ENCODE measurements around the gene DSE.

Gene DSE

DNA sequence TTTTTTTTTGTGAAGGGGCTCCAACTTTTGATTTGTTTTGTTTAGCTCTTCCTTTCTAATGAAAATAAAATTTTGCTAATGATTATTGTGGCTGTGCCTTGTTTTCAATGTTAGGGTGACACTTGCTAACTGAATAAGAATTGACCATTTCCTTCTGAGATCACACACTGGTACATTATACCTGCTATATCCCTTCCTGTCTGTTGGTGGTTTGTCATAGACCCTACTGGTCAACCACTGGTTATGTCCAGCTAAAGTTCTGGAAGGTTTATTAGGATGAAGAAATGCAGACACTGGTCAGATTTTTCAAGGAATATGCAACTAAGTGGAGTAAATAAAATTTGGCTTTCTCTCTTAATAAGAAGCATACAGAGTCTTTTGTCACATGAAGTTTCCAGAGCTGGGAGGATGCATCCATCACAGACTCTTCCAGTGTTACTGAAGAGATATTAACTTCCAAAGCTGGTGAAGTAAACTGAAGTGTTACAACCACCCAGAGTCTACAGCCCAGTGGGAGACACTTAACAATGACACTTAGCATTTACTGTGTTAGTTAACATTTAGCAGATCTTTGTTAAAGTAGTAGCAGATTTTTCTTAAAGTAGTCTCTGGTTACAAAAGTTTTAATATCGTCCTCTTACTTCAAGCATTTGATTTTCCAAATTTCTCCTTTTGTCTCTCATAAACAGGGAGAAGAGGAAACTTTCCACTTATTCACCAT lies 121.0 kb downstream of the DSE start:
- no peak for DNase-seq

DNA sequence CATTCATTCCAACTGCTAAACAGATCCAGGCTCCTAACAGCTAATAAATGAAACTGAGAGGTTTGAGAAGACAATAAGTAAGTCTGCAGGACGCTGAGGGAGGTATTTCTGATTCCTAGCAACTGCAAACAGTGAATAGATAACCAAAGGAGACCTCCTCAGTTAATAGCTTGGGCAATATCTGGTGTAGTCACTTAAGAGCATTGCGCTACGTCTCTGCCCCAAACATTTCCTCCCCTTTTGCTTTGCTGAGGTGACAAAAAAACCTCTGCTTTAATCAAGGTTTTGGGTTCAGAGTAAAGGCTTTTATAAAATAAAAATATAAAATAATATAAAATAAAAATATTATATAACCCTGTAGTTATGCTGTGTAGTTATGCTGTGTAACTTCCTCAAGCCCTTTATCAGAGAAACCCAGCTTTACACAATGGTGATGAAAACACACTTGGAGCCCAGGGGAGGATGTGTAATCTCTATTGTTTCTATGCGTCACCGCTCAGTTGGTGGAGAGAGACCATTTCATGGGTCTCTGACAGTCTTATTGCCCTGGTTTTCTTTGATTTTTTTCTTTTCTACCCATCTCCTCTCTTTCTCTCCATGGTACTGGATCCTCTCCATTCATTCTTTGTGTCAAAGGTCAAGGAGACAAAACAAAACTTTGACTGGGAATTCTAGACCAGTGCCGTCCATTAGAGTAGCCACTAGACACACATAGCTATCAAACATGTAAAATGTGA lies 121.8 kb downstream of the DSE start:
- DNase-seq = no peak

Data from right hindlimb (tissue), 1 donor.